ENCODE results near the gene OPHN1. TPM values are rescaled to one million over a fixed set of nuclear protein-coding genes. Genes with fewer than 3 reads are reported as not detected.

Gene OPHN1
- total RNA-seq, 4 donors from 2014 or later = 3.9 to 20.6 (median 6.7) TPM

GRCh38 chrX:68254738-68255645 lies 178.3 kb downstream of the OPHN1 start:
- Histone ChIP-seq H3K9me3 (no peaks in the 10 kb centered on the region), H3K4me3 (no peak overlapping the region), H3K4me1 (no peaks in the 10 kb centered on the region), H3K36me3 (no peaks in the 10 kb centered on the region), H3K27ac (no peak overlapping the region), H3K27me3 (no peaks in the 10 kb centered on the region)
- DNase-seq = no peak
- no peak for TF ChIP-seq POLR2A (IDR thresholded peaks at IDR 0.05)
- no peak for TF ChIP-seq CTCF (IDR thresholded peaks at IDR 0.05)

- no peaks in the 10 kb centered on the region for H3K4me1 ChIP-seq
- H3K27me3 ChIP-seq = no peaks in the 10 kb centered on the region
- H3K4me3 ChIP-seq = no peak overlapping the region
- no peaks in the 10 kb centered on the region for H3K9me3 ChIP-seq
- H3K27ac ChIP-seq = no peak overlapping the region
- DNase-seq = no peak
- H3K36me3 ChIP-seq = no peaks in the 10 kb centered on the region
- no peak for TF ChIP-seq CTCF (IDR thresholded peaks at IDR 0.05)
- no peak for TF ChIP-seq POLR2A (IDR thresholded peaks at IDR 0.05)
Measured at GRCh38 chrX:68252664-68253063, 180.6 kb downstream of the OPHN1 start.

GRCh38 chrX:68249903-68250302 lies 183.4 kb downstream of the OPHN1 start:
- no peak overlapping the region for H3K27ac ChIP-seq
- H3K9me3 ChIP-seq = no peaks in the 10 kb centered on the region
- TF ChIP-seq POLR2A (IDR thresholded peaks at IDR 0.05) (no peak), CTCF (IDR thresholded peaks at IDR 0.05) (no peak)
- no peaks in the 10 kb centered on the region for H3K27me3 ChIP-seq
- H3K36me3 ChIP-seq = no peaks in the 10 kb centered on the region
- DNase-seq = no peak
- H3K4me3 ChIP-seq = no peak overlapping the region
- H3K4me1 ChIP-seq = no peaks in the 10 kb centered on the region

- DNase-seq = no peak
- Histone ChIP-seq H3K4me3 (no peak overlapping the region), H3K36me3 (no peaks in the 10 kb centered on the region), H3K27ac (no peak overlapping the region), H3K27me3 (no peaks in the 10 kb centered on the region), H3K4me1 (no peaks in the 10 kb centered on the region), H3K9me3 (no peaks in the 10 kb centered on the region)
- TF ChIP-seq CTCF (IDR thresholded peaks at IDR 0.05) (no peak), POLR2A (IDR thresholded peaks at IDR 0.05) (no peak)
Measured at GRCh38 chrX:68249401-68249831, 183.9 kb downstream of the OPHN1 start.

- DNase-seq = no peak
- no peak overlapping the region for H3K27ac ChIP-seq
- no peak overlapping the region for H3K4me3 ChIP-seq
- no peaks in the 10 kb centered on the region for H3K27me3 ChIP-seq
- no peaks in the 10 kb centered on the region for H3K9me3 ChIP-seq
- H3K4me1 ChIP-seq = no peaks in the 10 kb centered on the region
- TF ChIP-seq CTCF (IDR thresholded peaks at IDR 0.05) (no peak), POLR2A (IDR thresholded peaks at IDR 0.05) (no peak)
- no peaks in the 10 kb centered on the region for H3K36me3 ChIP-seq
Measured at GRCh38 chrX:68238568-68238967, 194.7 kb downstream of the OPHN1 start.
